ENCODE measurements around the gene MRPS21. TPM values are rescaled to one million over a fixed set of nuclear protein-coding genes. Genes with fewer than 3 reads are reported as not detected.

MRPS21 gene
- total and polyA plus RNA-seq, 4 donors = 51.6 to 111 (median 92.4) TPM

- Histone ChIP-seq H3K4me1 (ENCODE audit: control insufficient read depth, insufficient read depth, low read length) (peaks cover 20% of the 10 kb centered on the region), H3K4me3 (ENCODE audit: low read depth, low read length) (no peak overlapping the region), H3K27ac (ENCODE audit: low read depth, low read length) (no peak overlapping the region), H3K9me3 (ENCODE audit: control insufficient read depth, insufficient read depth, low read length) (no peaks in the 10 kb centered on the region), H3K36me3 (ENCODE audit: control insufficient read depth, insufficient read depth, low read length) (peaks cover 2% of the 10 kb centered on the region), H3K27me3 (ENCODE audit: control insufficient read depth, insufficient read depth, low read length) (no peaks in the 10 kb centered on the region)
- DNase-seq (ENCODE audit: low read depth in 4 of 6, low spot score in 6 of 6) = no peak
- WGBS (ENCODE audit: insufficient coverage) = 55% methylated on average over 5 of the region's 6 CpGs
These were observed 13.4 kb upstream of the MRPS21 start for GRCh38 chr1:150280138-150280707.

- no peaks in the 10 kb centered on the region for H3K9me3 ChIP-seq (ENCODE audit: control insufficient read depth, insufficient read depth, low read length)
- no peaks in the 10 kb centered on the region for H3K27me3 ChIP-seq (ENCODE audit: control insufficient read depth, insufficient read depth, low read length)
- peaks cover 6% of the 10 kb centered on the region for H3K36me3 ChIP-seq (ENCODE audit: control insufficient read depth, insufficient read depth, low read length)
- H3K4me3 ChIP-seq (ENCODE audit: low read depth, low read length) = peak overlapping the region; percentile 84
- 0% methylated on average over 15 of the region's 15 CpGs for WGBS (ENCODE audit: insufficient coverage)
- peak overlapping the region; percentile 83 for H3K27ac ChIP-seq (ENCODE audit: low read depth, low read length)
- peak in 3 of 6 donors; percentile 38 to 89 (median 86) for DNase-seq (ENCODE audit: low read depth in 4 of 6, low spot score in 6 of 6)
- H3K4me1 ChIP-seq (ENCODE audit: control insufficient read depth, insufficient read depth, low read length) = peaks cover 20% of the 10 kb centered on the region
These were observed 12.4 kb upstream of the MRPS21 start for GRCh38 chr1:150281221-150281757.

GRCh38 chr1:150281758-150282557 lies 11.7 kb upstream of the MRPS21 start, which contains the start of gene CIART:
TSS of gene CIART (plus strand) at chr1:150282554. CDS start at chr1:150283268, 714 bp downstream.
- Histone ChIP-seq H3K4me3 (ENCODE audit: low read depth, low read length) (peak within 1 kb of the TSS; percentile 84), H3K36me3 (ENCODE audit: control insufficient read depth, insufficient read depth, low read length) (peaks cover 11% of the 10 kb centered on the region), H3K27ac (ENCODE audit: low read depth, low read length) (peak within 1 kb of the TSS; percentile 83), H3K9me3 (ENCODE audit: control insufficient read depth, insufficient read depth, low read length) (no peaks in the 10 kb centered on the region), H3K4me1 (ENCODE audit: control insufficient read depth, insufficient read depth, low read length) (peaks cover 20% of the 10 kb centered on the region), H3K27me3 (ENCODE audit: control insufficient read depth, insufficient read depth, low read length) (no peaks in the 10 kb centered on the region)
- under 1% methylated on average over 32 of the region's 46 CpGs for WGBS (ENCODE audit: insufficient coverage)
- peak; percentile 90 to 99 (median 95) for DNase-seq (ENCODE audit: low read depth in 4 of 6, low spot score in 6 of 6)

GRCh38 chr1:150282558-150282958 lies 11.1 kb upstream of the MRPS21 start:
- H3K9me3 ChIP-seq (ENCODE audit: control insufficient read depth, insufficient read depth, low read length) = no peaks in the 10 kb centered on the region
- peak overlapping the region; percentile 73 for H3K27ac ChIP-seq (ENCODE audit: low read depth, low read length)
- peak in 1 of 6 donors; percentile 49 for DNase-seq (ENCODE audit: low read depth in 4 of 6, low spot score in 6 of 6)
- no peaks in the 10 kb centered on the region for H3K27me3 ChIP-seq (ENCODE audit: control insufficient read depth, insufficient read depth, low read length)
- H3K4me1 ChIP-seq (ENCODE audit: control insufficient read depth, insufficient read depth, low read length) = peaks cover 20% of the 10 kb centered on the region
- peaks cover 15% of the 10 kb centered on the region for H3K36me3 ChIP-seq (ENCODE audit: control insufficient read depth, insufficient read depth, low read length)
- peak overlapping the region; percentile 84 for H3K4me3 ChIP-seq (ENCODE audit: low read depth, low read length)
- under 1% methylated on average over 21 of the region's 21 CpGs for WGBS (ENCODE audit: insufficient coverage)

- Histone ChIP-seq H3K36me3 (ENCODE audit: control insufficient read depth, insufficient read depth, low read length) (peaks cover 15% of the 10 kb centered on the region), H3K27me3 (ENCODE audit: control insufficient read depth, insufficient read depth, low read length) (no peaks in the 10 kb centered on the region), H3K27ac (ENCODE audit: low read depth, low read length) (no peak overlapping the region), H3K9me3 (ENCODE audit: control insufficient read depth, insufficient read depth, low read length) (no peaks in the 10 kb centered on the region), H3K4me1 (ENCODE audit: control insufficient read depth, insufficient read depth, low read length) (peaks cover 20% of the 10 kb centered on the region), H3K4me3 (ENCODE audit: low read depth, low read length) (peak overlapping the region; percentile 84)
- WGBS (ENCODE audit: insufficient coverage) = 88% methylated on average over 4 of the region's 12 CpGs
- no peak for DNase-seq (ENCODE audit: low read depth in 4 of 6, low spot score in 6 of 6)
These were observed 10.4 kb upstream of the MRPS21 start for GRCh38 chr1:150283260-150283659.

DNA sequence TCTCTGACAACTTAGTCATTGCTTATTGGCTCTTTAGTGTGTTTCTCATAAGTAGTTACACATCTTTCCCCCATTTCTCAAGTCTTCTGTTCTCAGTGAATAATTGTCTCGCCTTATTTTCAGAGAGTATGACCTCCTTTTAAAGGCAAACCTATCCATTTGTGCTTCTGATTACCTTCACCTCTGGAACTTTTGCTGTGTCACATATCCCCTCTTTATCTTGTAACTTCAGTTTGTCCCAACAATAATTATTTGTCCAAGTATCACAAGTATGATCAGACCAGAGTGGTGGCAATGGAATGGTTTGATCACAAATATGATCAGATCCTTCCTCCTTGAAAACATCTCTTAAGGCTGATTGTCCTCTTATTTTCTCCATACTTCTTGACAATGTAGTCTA lies 5.3 kb upstream of the MRPS21 start:
- Histone ChIP-seq H3K27me3 (ENCODE audit: control insufficient read depth, insufficient read depth, low read length) (no peaks in the 10 kb centered on the region), H3K4me3 (ENCODE audit: low read depth, low read length) (no peak overlapping the region), H3K27ac (ENCODE audit: low read depth, low read length) (no peak overlapping the region), H3K36me3 (ENCODE audit: control insufficient read depth, insufficient read depth, low read length) (peaks cover 13% of the 10 kb centered on the region), H3K4me1 (ENCODE audit: control insufficient read depth, insufficient read depth, low read length) (peaks cover 1% of the 10 kb centered on the region), H3K9me3 (ENCODE audit: control insufficient read depth, insufficient read depth, low read length) (no peaks in the 10 kb centered on the region)
- DNase-seq (ENCODE audit: low read depth in 4 of 6, low spot score in 6 of 6) = no peak
- WGBS (ENCODE audit: insufficient coverage) = 89% methylated on average over 1 of the region's 1 CpG

DNA sequence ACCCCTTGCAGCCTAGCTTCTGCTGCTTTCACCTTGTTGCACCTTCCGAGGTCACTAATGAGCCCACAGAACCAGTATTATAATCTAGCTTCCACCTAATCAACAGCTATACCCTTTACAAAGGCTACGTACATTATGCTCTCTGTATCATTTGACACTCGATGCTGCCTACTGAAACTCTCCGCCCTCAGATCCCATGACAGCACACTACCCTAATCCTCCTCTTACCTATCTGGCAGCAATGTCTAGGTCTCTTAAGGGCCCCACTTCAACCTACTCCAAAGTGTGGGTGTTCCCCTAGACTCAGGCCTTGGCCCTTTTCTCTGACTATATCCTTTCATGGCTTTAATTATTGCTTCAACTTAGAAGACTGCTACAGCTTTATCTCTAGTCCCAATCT lies 4.8 kb upstream of the MRPS21 start:
- WGBS (ENCODE audit: insufficient coverage) = 87% methylated on average over 4 of the region's 4 CpGs
- Histone ChIP-seq H3K4me3 (ENCODE audit: low read depth, low read length) (no peak overlapping the region), H3K4me1 (ENCODE audit: control insufficient read depth, insufficient read depth, low read length) (no peaks in the 10 kb centered on the region), H3K27me3 (ENCODE audit: control insufficient read depth, insufficient read depth, low read length) (no peaks in the 10 kb centered on the region), H3K36me3 (ENCODE audit: control insufficient read depth, insufficient read depth, low read length) (peaks cover 13% of the 10 kb centered on the region), H3K27ac (ENCODE audit: low read depth, low read length) (no peak overlapping the region), H3K9me3 (ENCODE audit: control insufficient read depth, insufficient read depth, low read length) (no peaks in the 10 kb centered on the region)
- DNase-seq (ENCODE audit: low read depth in 4 of 6, low spot score in 6 of 6) = no peak

DNA sequence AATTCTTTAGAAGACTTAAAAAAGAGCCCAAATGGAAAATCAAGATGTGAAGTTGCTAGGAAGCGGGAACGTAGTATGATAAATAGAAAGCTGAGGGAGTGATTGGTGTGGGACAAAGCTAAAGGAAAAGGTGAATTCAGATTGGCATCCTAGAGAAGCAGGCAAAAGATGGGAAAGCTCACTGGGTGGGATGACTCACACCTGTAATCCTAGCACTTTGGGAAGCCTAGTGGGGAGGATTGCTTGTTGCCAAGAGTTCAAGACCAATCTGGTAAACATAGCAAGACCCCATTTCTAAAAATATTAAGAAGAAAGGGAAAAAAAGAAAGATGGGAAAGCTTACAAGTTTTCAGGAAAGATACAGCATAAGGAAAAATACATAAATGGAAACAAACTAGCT lies 1.8 kb downstream of the MRPS21 start:
- no peak overlapping the region for H3K4me3 ChIP-seq (ENCODE audit: low read depth, low read length)
- H3K27ac ChIP-seq (ENCODE audit: low read depth, low read length) = no peak overlapping the region
- no peak for DNase-seq (ENCODE audit: low read depth in 4 of 6, low spot score in 6 of 6)
- H3K9me3 ChIP-seq (ENCODE audit: control insufficient read depth, insufficient read depth, low read length) = no peaks in the 10 kb centered on the region
- 96% methylated on average over 2 of the region's 2 CpGs for WGBS (ENCODE audit: insufficient coverage)
- H3K36me3 ChIP-seq (ENCODE audit: control insufficient read depth, insufficient read depth, low read length) = peaks cover 12% of the 10 kb centered on the region
- H3K27me3 ChIP-seq (ENCODE audit: control insufficient read depth, insufficient read depth, low read length) = no peaks in the 10 kb centered on the region
- peaks cover 10% of the 10 kb centered on the region for H3K4me1 ChIP-seq (ENCODE audit: control insufficient read depth, insufficient read depth, low read length)

DNA sequence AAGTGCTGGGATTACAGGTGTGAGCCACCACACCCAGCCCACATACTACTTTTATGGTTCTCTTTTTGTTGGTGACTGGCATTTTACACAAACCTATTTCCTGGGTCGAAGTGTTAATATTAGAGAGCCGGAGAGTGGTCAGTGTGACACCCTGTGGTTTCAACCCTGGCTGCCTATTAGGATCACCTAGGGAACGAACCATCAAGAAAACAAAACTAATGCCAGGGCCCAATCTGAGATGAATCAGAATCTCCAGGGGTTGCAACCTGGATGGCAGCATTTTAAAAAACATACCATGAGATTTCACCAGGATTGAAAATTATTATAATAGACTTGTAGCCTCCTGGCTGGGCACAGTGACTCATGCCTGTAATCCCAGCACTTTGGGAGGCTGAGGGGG lies 6.1 kb downstream of the MRPS21 start:
- Histone ChIP-seq H3K36me3 (ENCODE audit: control insufficient read depth, insufficient read depth, low read length) (peaks cover 33% of the 10 kb centered on the region), H3K4me3 (ENCODE audit: low read depth, low read length) (no peak overlapping the region), H3K27ac (ENCODE audit: low read depth, low read length) (no peak overlapping the region), H3K9me3 (ENCODE audit: control insufficient read depth, insufficient read depth, low read length) (no peaks in the 10 kb centered on the region), H3K27me3 (ENCODE audit: control insufficient read depth, insufficient read depth, low read length) (no peaks in the 10 kb centered on the region), H3K4me1 (ENCODE audit: control insufficient read depth, insufficient read depth, low read length) (peaks cover 5% of the 10 kb centered on the region)
- DNase-seq (ENCODE audit: low read depth in 4 of 6, low spot score in 6 of 6) = no peak
- 100% methylated on average over 2 of the region's 3 CpGs for WGBS (ENCODE audit: insufficient coverage)
